Measurements from ENCODE around the gene RALGAPA1. TPM values are rescaled to one million over a fixed set of nuclear protein-coding genes. Genes with fewer than 3 reads are reported as not detected.
"Not testable (repeated sequence)": the region's sequence is repeated elsewhere in the genome, so short reads cannot be mapped to it uniquely, and the experiment has no call there.

The RALGAPA1 gene
- total RNA-seq, 3 donors from 2014 or later = 37.3 to 44.2 (median 41.9) TPM

DNA sequence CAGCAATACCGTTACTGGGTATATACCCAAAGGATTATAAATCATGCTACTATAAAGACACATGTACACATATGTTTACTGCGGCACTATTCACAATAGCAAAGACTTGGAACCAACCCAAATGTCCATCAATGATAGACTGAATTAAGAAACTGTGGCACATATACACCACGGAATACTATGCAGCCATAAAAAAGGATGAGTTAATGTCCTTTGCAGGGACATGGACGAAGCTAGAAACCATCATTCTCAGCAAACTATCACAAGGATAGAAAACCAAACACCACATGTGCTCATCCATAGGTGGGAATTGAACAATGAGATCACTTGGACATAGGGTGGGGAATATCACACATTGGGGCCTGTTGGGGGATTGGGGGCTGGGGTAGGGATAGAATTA lies 187.1 kb downstream of the RALGAPA1 start:
- not testable (repeated sequence) for ATAC-seq; H3K27me3 Mint-ChIP-seq (ENCODE audit: low read depth); H3K9me3 Mint-ChIP-seq; H3K4me1 Mint-ChIP-seq (ENCODE audit: low read depth); H3K4me3 Mint-ChIP-seq; DNase-seq
- H3K36me3 Mint-ChIP-seq (ENCODE audit: insufficient read depth) = peaks cover 59% of the 10 kb centered on the region

DNA sequence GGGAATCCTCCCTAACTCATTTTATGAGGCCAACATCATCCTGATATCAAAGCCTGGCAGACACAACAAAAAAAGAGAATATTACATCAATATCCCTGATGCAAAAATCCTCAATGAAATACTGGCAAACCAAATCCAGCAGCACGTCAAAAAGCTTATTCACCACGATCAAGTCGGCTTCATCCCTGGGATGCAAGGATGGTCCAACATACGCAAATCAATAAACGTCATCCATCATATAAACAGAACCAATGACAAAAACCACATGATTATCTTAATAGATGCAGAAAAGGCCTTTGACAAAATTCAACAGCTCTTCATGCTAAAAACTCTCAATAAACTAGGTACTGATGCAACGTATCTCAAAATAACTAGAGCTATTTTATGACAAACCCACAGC lies 189.1 kb downstream of the RALGAPA1 start:
- H3K9me3 Mint-ChIP-seq; H3K4me1 Mint-ChIP-seq (ENCODE audit: low read depth): not testable (repeated sequence)

DNA sequence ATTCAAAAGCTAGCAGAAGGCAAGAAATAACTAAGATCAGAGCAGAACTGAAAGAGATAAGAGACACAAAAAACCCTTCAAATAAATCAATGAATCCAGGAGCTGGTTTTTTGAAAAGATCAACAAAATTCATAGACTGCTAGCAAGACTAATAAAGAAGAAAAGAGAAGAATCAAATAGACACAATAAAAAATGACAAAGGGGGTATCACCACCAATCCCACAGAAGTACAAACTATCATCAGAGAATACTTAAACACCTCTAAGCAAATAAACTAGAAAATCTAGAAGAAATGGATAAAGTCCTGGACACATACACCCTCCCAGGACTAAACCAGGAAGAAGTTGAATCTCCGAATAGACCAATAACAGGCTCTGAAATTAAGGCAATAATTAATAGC lies 189.6 kb downstream of the RALGAPA1 start:
- H3K4me3 Mint-ChIP-seq; H3K4me1 Mint-ChIP-seq (ENCODE audit: low read depth); H3K27me3 Mint-ChIP-seq (ENCODE audit: low read depth); H3K9me3 Mint-ChIP-seq; ATAC-seq; DNase-seq: not testable (repeated sequence)
- H3K36me3 Mint-ChIP-seq (ENCODE audit: insufficient read depth) = peaks cover 64% of the 10 kb centered on the region

More for the DNA sequence above, 189.1 kb downstream of the RALGAPA1 start:
- not testable (repeated sequence) for H3K27me3 Mint-ChIP-seq (ENCODE audit: low read depth); DNase-seq; H3K4me3 Mint-ChIP-seq; ATAC-seq
- peaks cover 67% of the 10 kb centered on the region for H3K36me3 Mint-ChIP-seq (ENCODE audit: insufficient read depth)

DNA sequence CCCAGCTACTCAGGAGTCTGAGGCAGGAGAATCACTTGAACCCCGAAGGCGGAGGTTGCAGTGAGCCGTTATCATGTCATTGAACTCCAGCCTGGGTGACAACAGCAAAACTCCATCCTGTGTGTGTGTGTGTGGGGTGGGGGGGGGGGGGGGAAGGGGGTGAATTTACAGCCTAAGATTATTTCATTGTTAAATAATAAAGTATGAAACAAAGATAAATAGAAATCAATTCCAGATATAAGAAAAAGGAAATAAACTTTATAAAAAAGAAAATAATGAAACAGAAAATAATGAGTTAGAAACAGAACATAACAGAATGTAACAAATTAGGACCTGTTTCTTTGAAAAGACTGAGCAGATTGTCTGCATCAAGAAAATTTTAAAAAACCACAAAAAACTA lies 191.6 kb downstream of the RALGAPA1 start:
- Mint-ChIP-seq H3K36me3 (ENCODE audit: insufficient read depth) (peaks cover 61% of the 10 kb centered on the region), H3K4me3 (no peak overlapping the region), H3K27me3 (ENCODE audit: low read depth) (no peaks in the 10 kb centered on the region), H3K9me3 (peaks cover 6% of the 10 kb centered on the region), H3K4me1 (ENCODE audit: low read depth) (peaks cover 3% of the 10 kb centered on the region)
- no peak for DNase-seq
- no peak for ATAC-seq

DNA sequence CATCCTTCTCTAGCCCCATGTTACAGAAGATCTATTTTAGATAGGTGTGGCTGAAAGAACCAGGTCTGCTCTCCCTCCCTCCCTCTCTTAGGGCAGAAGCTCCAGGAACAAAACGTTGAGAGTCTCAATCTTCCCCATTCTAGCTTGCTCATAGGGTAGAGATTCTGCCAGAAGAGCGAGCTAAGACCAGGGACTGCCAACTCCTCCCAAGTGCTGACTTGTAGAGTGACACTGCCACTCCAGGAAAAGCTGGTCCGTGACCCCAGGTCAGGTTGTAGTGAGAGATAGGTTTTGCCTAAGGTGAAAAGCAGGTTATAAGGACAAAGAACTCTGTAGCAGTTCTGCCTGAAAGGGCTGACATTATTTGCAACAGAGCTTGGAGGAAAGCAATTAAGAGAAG lies 201.7 kb downstream of the RALGAPA1 start:
- ATAC-seq (no peak), DNase-seq (no peak)
- Mint-ChIP-seq H3K4me3 (no peak overlapping the region), H3K4me1 (ENCODE audit: low read depth) (no peaks in the 10 kb centered on the region), H3K36me3 (ENCODE audit: insufficient read depth) (peaks cover 53% of the 10 kb centered on the region), H3K27me3 (ENCODE audit: low read depth) (no peaks in the 10 kb centered on the region), H3K9me3 (no peaks in the 10 kb centered on the region)

DNA sequence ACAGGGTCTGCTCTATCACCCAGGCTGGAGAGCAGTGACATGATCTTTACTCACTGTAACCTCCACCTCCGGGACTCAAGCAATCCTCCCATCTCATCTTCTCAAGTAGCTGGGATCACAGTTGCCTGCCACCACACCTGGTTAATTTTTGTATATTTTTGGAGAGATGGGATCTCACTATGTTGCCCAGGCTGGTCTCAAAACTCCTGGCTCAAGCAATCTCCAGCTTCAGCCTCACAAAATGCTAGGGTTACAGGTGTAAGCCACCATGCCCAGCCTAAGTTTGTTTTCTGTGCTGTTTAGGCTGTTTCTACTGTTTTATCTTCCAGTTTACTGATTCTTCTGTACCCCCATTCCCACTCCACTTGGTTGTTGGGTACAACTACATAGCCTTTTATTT lies 208.8 kb downstream of the RALGAPA1 start:
- DNase-seq (no peak), ATAC-seq (no peak)
- Mint-ChIP-seq H3K27me3 (ENCODE audit: low read depth) (no peaks in the 10 kb centered on the region), H3K36me3 (ENCODE audit: insufficient read depth) (peaks cover 70% of the 10 kb centered on the region), H3K4me3 (no peak overlapping the region), H3K9me3 (peaks cover 3% of the 10 kb centered on the region), H3K4me1 (ENCODE audit: low read depth) (no peaks in the 10 kb centered on the region)

DNA sequence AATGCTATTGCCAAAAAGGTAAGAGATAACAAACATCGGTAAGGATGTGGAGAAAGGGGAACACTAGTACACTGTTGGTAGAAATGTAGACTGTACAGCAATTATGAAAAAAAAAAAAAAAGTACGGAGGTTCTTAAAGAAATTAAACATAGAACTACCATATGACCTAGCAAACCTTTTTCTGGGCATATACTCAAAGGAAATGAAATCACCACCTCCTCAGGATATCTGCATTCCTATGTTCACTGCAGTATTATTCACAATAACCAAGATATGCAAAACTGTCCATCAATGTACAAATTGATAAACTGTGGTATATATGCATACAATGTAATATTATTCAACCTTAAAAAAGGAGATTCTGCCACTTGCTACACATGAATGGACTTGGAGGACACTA lies 214.5 kb downstream of the RALGAPA1 start:
- Mint-ChIP-seq H3K4me1 (ENCODE audit: low read depth) (no peaks in the 10 kb centered on the region), H3K27me3 (ENCODE audit: low read depth) (no peaks in the 10 kb centered on the region), H3K9me3 (peaks cover 8% of the 10 kb centered on the region), H3K36me3 (ENCODE audit: insufficient read depth) (peaks cover 67% of the 10 kb centered on the region), H3K4me3 (no peak overlapping the region)
- DNase-seq = no peak
- ATAC-seq = no peak

DNA sequence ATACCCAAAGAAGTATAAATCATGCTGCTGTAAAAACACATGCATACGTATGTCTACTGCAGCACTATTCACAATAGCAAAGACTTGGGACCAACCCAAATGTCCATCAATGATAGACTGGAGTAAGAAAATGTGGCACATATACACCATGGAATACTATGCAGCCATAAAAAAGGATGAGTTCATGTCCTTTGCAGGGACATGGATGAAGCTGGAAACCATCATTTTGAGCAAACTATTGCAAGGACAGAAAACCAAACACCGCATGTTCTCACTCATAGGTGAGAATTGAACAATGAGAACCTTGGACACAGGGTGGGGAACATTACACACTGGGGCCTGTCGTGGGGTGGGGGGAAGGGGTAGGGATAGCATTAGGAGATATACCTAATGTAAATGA lies 221.7 kb downstream of the RALGAPA1 start:
- peaks cover 67% of the 10 kb centered on the region for H3K36me3 Mint-ChIP-seq (ENCODE audit: insufficient read depth)
- ATAC-seq; H3K27me3 Mint-ChIP-seq (ENCODE audit: low read depth); H3K4me1 Mint-ChIP-seq (ENCODE audit: low read depth); H3K9me3 Mint-ChIP-seq; H3K4me3 Mint-ChIP-seq; DNase-seq: not testable (repeated sequence)

DNA sequence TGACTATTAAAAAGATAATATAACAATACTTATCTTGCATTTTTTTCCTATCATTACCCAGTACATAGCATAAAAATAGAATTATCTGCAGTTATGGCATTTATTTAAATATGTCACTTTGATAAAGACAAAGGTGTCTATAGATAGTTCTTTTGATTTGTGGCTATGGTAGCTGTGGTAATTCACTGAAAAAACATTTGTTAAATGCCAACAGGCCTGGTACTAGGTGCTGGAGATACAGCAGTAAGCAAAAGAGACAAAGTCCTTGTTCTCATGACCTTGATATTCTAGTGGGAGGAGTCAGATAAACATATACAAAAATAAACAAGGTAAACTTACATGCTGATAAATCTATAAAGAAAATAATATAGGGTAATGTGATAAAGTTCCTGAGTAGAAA lies 230.5 kb downstream of the RALGAPA1 start:
- DNase-seq (no peak), ATAC-seq (no peak)
- Mint-ChIP-seq H3K9me3 (no peaks in the 10 kb centered on the region), H3K4me1 (ENCODE audit: low read depth) (no peaks in the 10 kb centered on the region), H3K27me3 (ENCODE audit: low read depth) (no peaks in the 10 kb centered on the region), H3K36me3 (ENCODE audit: insufficient read depth) (peaks cover 26% of the 10 kb centered on the region), H3K4me3 (no peak overlapping the region)

DNA sequence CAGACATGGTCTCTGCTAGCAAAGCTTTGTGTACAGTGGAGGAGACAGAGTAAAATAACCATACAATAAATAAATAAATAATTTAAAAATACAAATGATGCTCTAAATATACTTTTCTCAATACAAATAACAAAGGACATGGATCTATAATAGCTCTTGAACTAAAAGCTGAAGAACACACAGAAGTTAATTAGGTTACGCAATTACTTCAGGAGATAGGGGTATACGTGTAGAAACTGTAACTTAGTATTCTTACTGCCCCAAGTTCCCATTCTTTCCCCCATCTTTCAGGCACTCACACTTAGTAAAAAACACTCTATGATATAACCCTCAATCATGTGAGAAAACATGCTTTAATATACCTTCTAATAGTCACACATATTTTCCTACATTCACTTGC lies 231.0 kb downstream of the RALGAPA1 start:
- H3K4me3 Mint-ChIP-seq = no peak overlapping the region

DNA sequence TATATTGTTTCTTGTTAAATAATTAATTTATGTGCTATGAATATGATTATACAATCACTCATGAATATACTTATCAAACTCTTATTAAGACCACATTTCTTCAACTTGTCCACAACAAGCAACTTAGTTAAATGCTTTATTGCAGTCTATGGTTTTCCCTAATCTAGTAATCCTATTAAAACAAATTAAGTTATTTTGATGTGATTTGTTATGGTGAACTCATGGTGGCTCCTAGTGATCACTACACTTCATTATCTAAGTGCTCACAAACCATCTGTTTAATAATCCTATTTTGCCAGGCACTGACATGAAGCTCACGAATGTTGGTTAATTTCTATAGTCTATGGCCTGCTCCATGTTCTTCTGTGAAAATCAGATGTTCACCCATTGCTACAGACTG lies 232.2 kb downstream of the RALGAPA1 start:
- Mint-ChIP-seq H3K4me1 (ENCODE audit: low read depth) (no peaks in the 10 kb centered on the region), H3K4me3 (no peak overlapping the region), H3K36me3 (ENCODE audit: insufficient read depth) (peaks cover 21% of the 10 kb centered on the region), H3K9me3 (no peaks in the 10 kb centered on the region), H3K27me3 (ENCODE audit: low read depth) (no peaks in the 10 kb centered on the region)
- no peak for DNase-seq
- ATAC-seq = no peak

More for the DNA sequence above, 231.0 kb downstream of the RALGAPA1 start:
- Mint-ChIP-seq H3K36me3 (ENCODE audit: insufficient read depth) (peaks cover 23% of the 10 kb centered on the region), H3K27me3 (ENCODE audit: low read depth) (no peaks in the 10 kb centered on the region), H3K4me1 (ENCODE audit: low read depth) (no peaks in the 10 kb centered on the region), H3K9me3 (no peaks in the 10 kb centered on the region)
- DNase-seq (no peak), ATAC-seq (no peak)

DNA sequence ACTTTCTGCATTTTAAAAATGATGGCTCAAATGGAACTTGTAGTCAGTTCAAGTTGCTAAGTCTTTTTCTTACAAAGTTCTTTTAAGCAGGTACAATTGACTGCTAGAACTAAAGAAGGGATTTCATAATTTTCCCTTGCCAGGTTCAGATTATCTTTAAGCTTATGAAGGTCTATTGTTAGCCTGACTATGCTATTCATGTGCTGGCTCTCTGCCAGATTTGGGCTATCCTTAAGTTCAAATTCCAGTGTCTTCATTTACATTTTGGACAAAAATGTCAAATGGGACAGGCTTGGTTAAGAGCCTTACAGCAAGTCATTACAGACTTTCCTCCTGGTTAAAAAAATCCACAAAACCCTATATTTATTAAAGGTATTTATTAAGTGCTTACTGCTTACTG lies 232.8 kb downstream of the RALGAPA1 start:
- peaks cover 21% of the 10 kb centered on the region for H3K36me3 Mint-ChIP-seq (ENCODE audit: insufficient read depth)
- H3K9me3 Mint-ChIP-seq = no peaks in the 10 kb centered on the region
- H3K4me3 Mint-ChIP-seq = no peak overlapping the region
- no peaks in the 10 kb centered on the region for H3K27me3 Mint-ChIP-seq (ENCODE audit: low read depth)
- H3K4me1 Mint-ChIP-seq (ENCODE audit: low read depth) = no peaks in the 10 kb centered on the region
- ATAC-seq (no peak), DNase-seq (no peak)

DNA sequence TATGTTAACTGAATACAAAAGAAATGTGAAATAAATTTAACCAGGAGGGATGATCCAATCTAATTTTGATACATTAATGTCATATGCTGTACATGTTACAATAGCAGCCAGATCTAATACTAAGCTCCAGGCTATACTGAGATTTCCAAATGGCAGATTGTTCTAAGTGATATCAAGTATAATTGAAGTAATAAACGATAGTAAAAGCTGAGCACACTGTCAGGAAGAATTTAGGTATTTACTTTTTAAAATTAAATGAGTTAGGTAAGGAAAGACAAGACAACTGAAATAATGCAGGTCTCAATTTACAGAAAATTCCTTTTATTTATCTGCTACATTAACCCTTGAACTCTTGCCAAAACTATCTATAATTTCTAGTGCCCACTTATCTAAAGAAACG lies 235.2 kb downstream of the RALGAPA1 start:
- Mint-ChIP-seq H3K9me3 (no peaks in the 10 kb centered on the region), H3K4me1 (ENCODE audit: low read depth) (no peaks in the 10 kb centered on the region), H3K36me3 (ENCODE audit: insufficient read depth) (peaks cover 20% of the 10 kb centered on the region), H3K27me3 (ENCODE audit: low read depth) (no peaks in the 10 kb centered on the region), H3K4me3 (no peak overlapping the region)
- no peak for ATAC-seq
- DNase-seq = no peak

DNA sequence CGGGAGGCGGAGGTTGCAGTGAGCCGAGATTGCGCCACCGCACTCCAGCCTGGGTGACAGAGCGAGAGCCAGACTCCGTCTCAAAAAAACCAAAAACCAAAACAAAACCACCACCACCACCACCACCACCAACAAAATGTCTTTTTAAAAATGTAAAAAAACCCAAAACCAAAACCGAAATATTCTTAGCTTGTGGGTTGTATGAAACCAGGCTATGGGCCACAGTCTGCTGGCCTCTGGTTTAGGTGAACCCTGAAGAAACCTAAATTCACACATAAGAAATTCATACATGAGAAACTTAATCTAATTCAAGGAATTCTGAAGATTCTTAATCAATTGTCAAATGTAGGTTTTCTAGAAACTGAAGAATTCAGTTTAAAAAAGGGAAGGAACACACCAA lies 237.5 kb downstream of the RALGAPA1 start:
- Mint-ChIP-seq H3K27me3 (ENCODE audit: low read depth) (no peaks in the 10 kb centered on the region), H3K9me3 (no peaks in the 10 kb centered on the region), H3K4me1 (ENCODE audit: low read depth) (no peaks in the 10 kb centered on the region), H3K36me3 (ENCODE audit: insufficient read depth) (peaks cover 16% of the 10 kb centered on the region), H3K4me3 (no peak overlapping the region)
- ATAC-seq (no peak), DNase-seq (no peak)

DNA sequence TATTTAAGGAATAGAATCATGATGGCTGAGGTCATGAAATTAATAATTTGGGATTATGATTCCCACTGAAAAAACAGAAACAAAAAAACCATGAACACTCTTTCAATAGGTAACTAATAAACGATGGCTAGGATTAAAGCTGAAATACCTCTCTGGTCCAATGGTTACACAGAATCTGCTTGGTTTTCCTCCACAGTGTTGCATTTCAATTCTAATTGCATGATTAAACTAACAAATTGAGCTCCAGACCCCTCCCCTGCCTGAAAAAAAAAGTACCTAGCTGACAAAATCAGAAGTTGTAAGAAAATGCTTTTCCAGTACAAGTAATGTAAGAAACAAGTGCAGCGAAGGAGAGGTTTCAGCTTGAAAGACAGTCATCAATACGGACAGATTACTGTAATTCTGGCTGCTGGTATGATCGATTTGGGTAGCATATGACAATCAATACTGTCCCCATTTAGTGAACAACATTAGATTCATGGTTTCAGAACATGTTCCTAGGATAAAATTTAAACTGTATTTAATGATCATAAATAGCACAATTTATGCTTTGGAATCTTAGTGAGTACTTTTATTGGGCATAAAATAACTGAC lies 243.1 kb downstream of the RALGAPA1 start:
- no peaks in the 10 kb centered on the region for H3K27me3 Mint-ChIP-seq (ENCODE audit: low read depth)

DNA sequence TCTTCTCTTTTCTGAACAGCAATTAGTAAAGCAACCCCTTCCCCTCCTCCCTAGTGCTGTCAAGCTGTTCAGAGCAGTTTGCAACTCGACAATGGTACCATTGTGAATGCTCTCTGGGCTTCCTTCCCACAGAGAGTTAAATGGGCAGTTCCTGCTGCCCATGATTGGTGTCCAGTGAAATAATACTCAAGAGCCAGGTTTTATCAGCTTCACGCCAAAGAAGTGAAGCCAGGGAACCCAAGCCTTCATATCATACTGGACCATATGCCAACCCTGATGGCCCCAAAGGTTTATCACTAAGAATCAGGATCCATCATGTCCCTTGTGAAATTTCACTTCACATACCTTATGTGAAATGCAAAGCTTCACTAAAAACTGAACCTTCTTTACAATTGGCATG lies 250.4 kb downstream of the RALGAPA1 start:
- no peak for ATAC-seq
- no peaks in the 10 kb centered on the region for H3K9me3 Mint-ChIP-seq

More for the DNA sequence above, 243.1 kb downstream of the RALGAPA1 start:
- ATAC-seq = no peak
- Mint-ChIP-seq H3K4me1 (ENCODE audit: low read depth) (no peaks in the 10 kb centered on the region), H3K36me3 (ENCODE audit: insufficient read depth) (peaks cover 19% of the 10 kb centered on the region), H3K9me3 (no peaks in the 10 kb centered on the region), H3K4me3 (no peak overlapping the region)
- no peak for DNase-seq

More for the DNA sequence above, 250.4 kb downstream of the RALGAPA1 start:
- Mint-ChIP-seq H3K27me3 (ENCODE audit: low read depth) (no peaks in the 10 kb centered on the region), H3K36me3 (ENCODE audit: insufficient read depth) (peaks cover 6% of the 10 kb centered on the region), H3K4me3 (no peak overlapping the region), H3K4me1 (ENCODE audit: low read depth) (no peaks in the 10 kb centered on the region)
- DNase-seq = no peak
